GM18526 (cell line): ENCODE data around the gene NANOGP8.

ENCODE experiments used
- POLR2A ChIP-seq: IDR thresholded peaks from 3 replicates; pipeline ENCODE4 v1.6.1; 2011; ENCODE audit not compliant: insufficient read length; ENCODE audit errors: extremely low read depth

The NANOGP8 gene

DNA sequence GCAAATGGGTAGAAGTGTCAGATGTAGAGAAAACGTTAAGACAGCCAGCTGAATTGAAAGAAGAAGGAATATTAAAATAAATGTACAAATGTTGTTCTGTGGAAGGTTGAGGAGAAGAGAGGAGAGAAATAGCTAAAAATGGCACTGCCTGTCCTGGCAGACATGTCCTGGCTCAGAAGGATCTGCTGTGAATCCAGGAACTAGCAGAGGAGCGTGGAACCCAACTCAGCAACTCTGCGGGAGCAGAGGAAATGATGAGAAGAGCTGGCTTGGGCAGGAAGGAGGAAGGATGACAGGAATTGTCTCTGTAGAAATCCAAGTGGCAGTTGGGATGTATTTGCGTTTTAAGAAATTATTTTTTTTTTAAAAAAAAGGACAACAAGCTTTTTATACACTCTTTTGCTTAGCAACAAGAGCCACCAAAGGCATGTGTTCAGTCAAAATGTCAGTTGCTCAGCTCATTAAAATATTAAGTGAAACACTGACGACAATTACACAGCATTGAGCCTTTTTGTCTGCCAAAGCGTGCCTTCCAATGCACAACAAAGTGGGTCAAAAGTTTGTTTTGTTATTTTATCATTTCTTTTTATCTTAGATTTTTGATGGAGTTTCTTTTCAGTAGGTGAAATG, 16.1 kb downstream of the NANOGP8 start:
- TF ChIP-seq POLR2A = no peak

- TF ChIP-seq POLR2A = no peak
Measured at GRCh38 chr15:35067496-35068347, 17.4 kb downstream of the NANOGP8 start.

DNA sequence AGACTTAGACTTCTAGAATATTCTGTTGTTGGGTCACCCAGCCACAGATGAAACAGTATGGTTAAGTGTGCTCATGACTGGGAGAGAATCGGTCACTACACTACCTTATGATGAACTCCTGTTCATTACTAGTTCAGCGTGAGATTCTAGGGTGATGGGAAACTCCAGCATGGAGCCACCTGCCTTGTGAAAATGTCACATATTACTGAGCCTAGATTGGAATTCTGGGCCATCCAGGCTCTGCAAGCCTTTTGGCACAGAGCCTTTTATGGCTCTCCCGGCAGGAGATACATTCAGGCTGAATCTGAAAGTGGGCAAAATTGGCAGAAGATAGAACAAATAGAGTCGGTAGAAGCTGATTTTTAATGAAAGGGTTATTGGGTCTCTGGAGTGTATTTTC, 19.0 kb downstream of the NANOGP8 start:
- TF ChIP-seq POLR2A = no peak

- no peak for TF ChIP-seq POLR2A
Measured at GRCh38 chr15:35064576-35065190, 20.4 kb downstream of the NANOGP8 start.

- no peak for TF ChIP-seq POLR2A
Measured at GRCh38 chr15:35062738-35063099, 22.4 kb downstream of the NANOGP8 start.

GRCh38 chr15:35061825-35062737, 23.0 kb downstream of the NANOGP8 start:
- no peak for TF ChIP-seq POLR2A

DNA sequence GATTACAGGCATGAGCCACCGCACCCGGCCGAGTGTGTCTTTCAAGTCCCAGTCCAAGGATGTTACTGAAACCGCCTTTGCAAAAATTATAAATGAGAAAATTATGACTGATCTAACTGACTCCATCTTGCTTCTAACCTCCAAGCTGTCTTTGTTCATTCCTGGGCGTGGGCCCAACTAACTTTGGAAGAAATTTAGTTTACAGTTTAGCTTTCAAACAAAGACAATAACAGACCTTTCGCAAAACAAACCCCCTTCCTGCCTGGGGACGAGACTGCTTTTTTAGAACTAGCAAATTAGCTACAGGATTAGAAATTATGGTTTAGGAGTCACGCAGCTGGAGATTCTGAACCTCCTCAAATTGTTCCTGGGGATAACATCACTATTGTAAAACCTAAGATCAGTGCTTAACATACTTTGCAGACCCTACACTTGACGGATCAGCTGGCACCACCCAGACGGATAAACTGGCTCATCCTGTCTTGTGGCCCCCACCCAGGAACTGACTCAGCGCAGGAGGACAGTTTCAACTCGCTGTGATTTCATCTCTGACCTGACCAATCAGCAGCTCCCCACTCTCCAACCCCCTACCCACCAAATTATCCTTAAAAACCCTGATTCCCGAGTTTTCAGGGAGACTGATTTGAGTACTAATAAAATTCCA, 23.8 kb downstream of the NANOGP8 start:
- no peak for TF ChIP-seq POLR2A

- no peak for TF ChIP-seq POLR2A
Measured at GRCh38 chr15:35060591-35060990, 24.5 kb downstream of the NANOGP8 start.

- no peak for TF ChIP-seq POLR2A
Measured at GRCh38 chr15:35058534-35059054, 26.5 kb downstream of the NANOGP8 start.

DNA sequence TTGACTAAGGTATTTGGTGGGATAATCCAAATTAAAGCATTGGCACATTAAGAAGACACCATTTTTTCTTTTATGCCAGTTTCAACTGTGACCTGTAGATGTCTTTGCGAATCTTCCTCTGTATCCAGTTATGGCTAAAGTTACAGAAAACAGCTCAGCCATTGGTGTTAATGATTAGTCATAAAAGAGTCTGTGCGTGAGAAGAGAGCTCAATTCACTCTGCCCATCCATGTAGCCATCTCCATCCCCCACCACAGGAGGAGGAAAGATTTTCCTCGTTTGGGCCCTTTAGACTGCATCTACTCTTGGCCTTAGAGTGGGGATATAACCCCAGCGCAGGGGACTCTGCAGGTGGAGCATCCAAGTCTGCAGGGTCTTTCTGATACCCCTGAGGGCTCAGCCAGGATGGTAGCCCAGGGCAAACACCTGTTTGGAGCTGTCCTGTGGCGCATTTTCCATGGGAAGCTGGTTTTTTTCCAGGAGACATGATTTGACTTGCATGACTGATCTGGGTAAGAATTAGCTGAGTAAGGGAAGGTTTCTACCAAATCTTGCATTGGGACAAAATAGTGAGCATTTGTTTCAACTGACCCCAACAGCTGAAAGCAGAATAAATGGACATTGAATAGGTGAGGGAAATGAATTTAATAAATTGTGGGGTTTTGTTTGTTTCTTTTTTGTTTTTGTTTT, 29.5 kb downstream of the NANOGP8 start:
- no peak for TF ChIP-seq POLR2A

- no peak for TF ChIP-seq POLR2A
Measured at GRCh38 chr15:35054380-35054779, 30.7 kb downstream of the NANOGP8 start.

DNA sequence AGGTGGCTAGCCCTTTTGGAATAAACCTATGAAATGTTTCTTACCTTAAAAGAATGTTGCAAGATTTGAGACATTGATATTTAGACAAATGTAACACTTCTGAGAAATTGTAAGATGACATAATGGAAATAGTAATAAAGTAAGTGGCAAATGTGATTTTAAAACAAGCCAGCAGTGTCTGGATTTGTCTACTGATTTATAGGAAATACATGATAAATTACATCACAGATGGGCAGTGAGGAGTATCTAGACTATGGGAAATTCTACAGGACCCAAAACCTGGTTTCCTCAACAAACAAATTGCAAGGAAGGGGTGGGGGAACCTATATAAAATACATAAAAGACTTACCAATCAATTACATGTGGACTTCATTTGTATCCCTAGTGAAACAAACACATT, 37.1 kb downstream of the NANOGP8 start:
- TF ChIP-seq POLR2A = no peak

- no peak for TF ChIP-seq POLR2A
Measured at GRCh38 chr15:35047528-35047927, 37.6 kb downstream of the NANOGP8 start.

DNA sequence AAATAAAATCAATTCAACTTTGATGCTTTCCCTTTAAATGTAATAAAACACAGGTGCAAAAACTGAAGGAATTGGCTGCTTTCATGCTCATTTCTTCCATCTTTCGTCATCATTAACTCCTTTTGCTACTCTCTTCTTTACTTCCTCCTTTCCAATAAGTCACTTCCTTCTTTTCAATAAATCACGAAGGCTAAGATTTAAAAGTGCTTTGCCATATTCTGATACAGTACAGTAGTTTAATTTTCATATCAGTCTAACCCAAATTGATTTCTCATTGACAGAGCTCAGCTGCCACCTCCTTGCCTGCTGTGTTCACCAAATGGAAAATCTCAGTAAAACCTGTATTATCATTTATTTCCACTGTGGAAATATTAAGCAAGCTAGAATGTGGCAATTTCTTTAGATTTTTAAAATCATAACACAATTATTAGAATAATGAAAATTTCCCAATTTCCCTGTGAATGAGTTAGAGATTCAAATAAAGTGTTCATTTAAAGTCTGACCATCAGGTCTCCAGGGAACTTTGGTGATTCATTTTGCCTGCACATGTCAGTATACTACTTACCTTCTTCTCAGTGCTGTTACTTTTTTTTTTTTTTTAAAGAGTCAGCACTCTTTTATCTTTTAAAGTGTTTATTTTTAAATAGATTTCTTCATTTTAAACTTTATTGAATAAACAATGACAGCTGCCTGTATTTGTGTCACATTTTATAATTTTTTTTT, 41.6 kb downstream of the NANOGP8 start:
- TF ChIP-seq POLR2A = no peak
